Activated CD8-positive, alpha-beta T cell treated with anti-CD3 and anti-CD28 coated beads for 36 hours (primary cell): ENCODE results near the gene TCP11. TPM values are rescaled to one million over a fixed set of nuclear protein-coding genes. Genes with fewer than 3 reads are reported as not detected.

Experiments used
- ATAC-seq: fragments of 200-7000 bp; cut with Tn5 transposase; one replicate; pipeline ENCODE4 v1.10.0; 2021; ENCODE audit warnings: mild to moderate bottlenecking, moderate library complexity
- CTCF ChIA-PET: fragments of 350-600 bp; sonication (Branson Sonifier 250); formaldehyde crosslinking; loops from one replicate; lab custom pipeline; 2021; ENCODE audit warnings: antibody characterized with exemption; lab: Charles Lee
- POLR2A ChIA-PET: fragments of 350-600 bp; sonication (Branson Sonifier 250); formaldehyde crosslinking; loops from one replicate; lab custom pipeline; 2021; ENCODE audit warnings: antibody characterized with exemption; lab: Charles Lee
- DNase-seq: peaks from one replicate; pipeline ENCODE4 v3.0.0-alpha.2; 2020
- H3K27ac Mint-ChIP-seq: one replicate; pipeline ENCODE4 v1.8.0; 2021; ENCODE audit warnings: mild to moderate bottlenecking, mixed read lengths
- H3K27me3 Mint-ChIP-seq: one replicate; pipeline ENCODE4 v1.8.0; 2021; ENCODE audit warnings: mixed read lengths
- H3K36me3 Mint-ChIP-seq: one replicate; pipeline ENCODE4 v1.8.0; 2021; ENCODE audit warnings: low read depth, mixed read lengths
- H3K4me1 Mint-ChIP-seq: one replicate; pipeline ENCODE4 v1.8.0; 2021; ENCODE audit warnings: low read depth, mixed read lengths
- H3K4me3 Mint-ChIP-seq: one replicate; pipeline ENCODE4 v1.8.0; 2021; ENCODE audit warnings: mild to moderate bottlenecking, moderate library complexity, mixed read lengths
- H3K9me3 Mint-ChIP-seq: one replicate; pipeline ENCODE4 v1.8.0; 2021; ENCODE audit warnings: mixed read lengths
- CTCF ChIP-seq: fragments of 200-600 bp; IDR thresholded peaks from one replicate; pipeline ENCODE4 v1.8.0; 2022; ENCODE audit warnings: antibody characterized with exemption, mild to moderate bottlenecking
- intact Hi-C: fragments of 100-400 bp; cut with micrococcal nuclease; formaldehyde crosslinking; loops from one replicate; pipeline ENCODE4 v1.10.0; 2022
- total RNA-seq, 2 experiments: library from RNA; stranded (reverse); gene quantifications; one replicate each; pipeline ENCODE4 v1.2.3, GENCODE V29; 2021

Gene TCP11
- total RNA-seq, 2 experiments from 2014 or later = not detected

GRCh38 chr6:35128496-35128895, 12.6 kb downstream of the TCP11 start:
- peaks cover 9% of the 10 kb centered on the region for H3K27me3 Mint-ChIP-seq
- no peaks in the 10 kb centered on the region for H3K36me3 Mint-ChIP-seq
- no peak for ATAC-seq
- intact Hi-C loops = no loop called here
- no peaks in the 10 kb centered on the region for H3K9me3 Mint-ChIP-seq
- no peaks in the 10 kb centered on the region for H3K4me1 Mint-ChIP-seq
- no peak for DNase-seq
- ChIA-PET CTCF (interaction anchor here (0.6 to 3.0 kb wide), 4 partner anchors 9 to 142 kb away, joined by 3 to 30 read pairs (median 4); partner anchors contain the start of gene TCP11), POLR2A (no interaction called here)
- no peak for TF ChIP-seq CTCF
- no peak overlapping the region for H3K27ac Mint-ChIP-seq
- H3K4me3 Mint-ChIP-seq = no peak overlapping the region

GRCh38 chr6:35128042-35128441, 13.1 kb downstream of the TCP11 start:
- ChIA-PET POLR2A (no interaction called here), CTCF (interaction anchor here (1.0 to 3.0 kb wide), 3 partner anchors 12 to 140 kb away, joined by 3 to 30 read pairs (median 3); partner anchors contain the start of gene TCP11)
- TF ChIP-seq CTCF = no peak
- Mint-ChIP-seq H3K27ac (no peak overlapping the region), H3K9me3 (no peaks in the 10 kb centered on the region), H3K36me3 (no peaks in the 10 kb centered on the region), H3K27me3 (peaks cover 9% of the 10 kb centered on the region), H3K4me1 (no peaks in the 10 kb centered on the region), H3K4me3 (no peak overlapping the region)
- DNase-seq (no peak), ATAC-seq (no peak)
- intact Hi-C loops = no loop called here

- TF ChIP-seq CTCF = no peak
- ChIA-PET CTCF (interaction anchor here (1.5 to 1.7 kb wide), 2 partner anchors 8 to 22 kb away, joined by 4 read pairs; no protein-coding TSS in a partner anchor), POLR2A (no interaction called here)
- no peak overlapping the region for H3K4me3 Mint-ChIP-seq
- no peak overlapping the region for H3K27ac Mint-ChIP-seq
- no peaks in the 10 kb centered on the region for H3K9me3 Mint-ChIP-seq
- DNase-seq (no peak), ATAC-seq (no peak)
- H3K4me1 Mint-ChIP-seq = no peaks in the 10 kb centered on the region
- H3K36me3 Mint-ChIP-seq = no peaks in the 10 kb centered on the region
- H3K27me3 Mint-ChIP-seq = peaks cover 9% of the 10 kb centered on the region
- intact Hi-C loops = no loop called here
These were observed 16.8 kb downstream of the TCP11 start for GRCh38 chr6:35124356-35124755.

- CTCF ChIA-PET = interaction anchor here (1.2 to 2.2 kb wide), 2 partner anchors 87 to 120 kb away, joined by 3 to 4 read pairs; no protein-coding TSS in a partner anchor
These were observed 20.4 kb downstream of the TCP11 start for GRCh38 chr6:35120746-35121145.

More at GRCh38 chr6:35120746-35121145, 20.4 kb downstream of the TCP11 start:
- ATAC-seq = no peak
- Mint-ChIP-seq H3K36me3 (no peaks in the 10 kb centered on the region), H3K4me3 (no peak overlapping the region), H3K27ac (no peak overlapping the region), H3K9me3 (no peaks in the 10 kb centered on the region), H3K4me1 (no peaks in the 10 kb centered on the region), H3K27me3 (peaks cover under 1% of the 10 kb centered on the region)
- DNase-seq = no peak
- TF ChIP-seq CTCF = no peak
- POLR2A ChIA-PET = interaction anchor here (0.6 kb wide), 1 partner anchor 65 kb away, joined by 3 read pairs; no protein-coding TSS in a partner anchor
- intact Hi-C loops = no loop called here
